ENCODE data around the gene BHLHA15. TPM values are rescaled to one million over a fixed set of nuclear protein-coding genes. Genes with fewer than 3 reads are reported as not detected.

The BHLHA15 gene
- total RNA-seq, 1 experiment from 2014 or later: 2.8 TPM

DNA sequence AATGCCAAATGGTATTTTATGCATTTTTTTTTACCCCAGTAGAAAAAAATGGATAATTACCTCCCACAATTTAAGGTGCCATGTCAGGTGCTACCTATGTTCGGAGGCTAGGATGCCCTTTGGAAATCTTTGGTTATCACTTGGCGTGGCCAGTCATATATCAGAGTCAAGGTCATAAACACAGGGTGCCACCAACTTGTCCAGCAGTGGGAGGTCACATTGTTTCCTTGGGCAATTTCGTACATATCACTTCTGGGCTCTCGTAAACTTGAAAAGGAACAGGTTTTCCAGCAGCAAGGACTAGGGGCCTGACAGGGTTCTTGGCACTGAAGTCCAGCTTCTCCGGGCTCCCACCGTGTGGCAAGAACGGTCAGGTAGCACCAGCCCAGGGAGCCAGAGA lies 48.0 kb upstream of the BHLHA15 start:
- ChIA-PET POLR2A (no interaction called here), CTCF (interaction anchor here (0.7 to 2.9 kb wide), 2 partner anchors 87 to 141 kb away, joined by 3 to 16 read pairs; no protein-coding TSS in a partner anchor)
- no peaks in the 10 kb centered on the region for H3K9me3 Mint-ChIP-seq
- peaks cover 5% of the 10 kb centered on the region; the same call in 1 of the 2 replicates for H3K36me3 Mint-ChIP-seq
- TF ChIP-seq ZNF121 (CRISPR knock-in tag; IDR thresholded peaks at IDR 0.05) (no peak), NR1H2 (CRISPR knock-in tag; IDR thresholded peaks at IDR 0.05) (no peak), FOXK1 (CRISPR knock-in tag; IDR thresholded peaks at IDR 0.05) (no peak), RELA (CRISPR knock-in tag; IDR thresholded peaks at IDR 0.05; ENCODE audit: borderline replicate concordance) (no peak), ZNF396 (CRISPR knock-in tag; IDR thresholded peaks at IDR 0.05; ENCODE audit: borderline replicate concordance) (no peak), ZNF138 (CRISPR knock-in tag; conservative IDR thresholded peaks at IDR 0.05) (no peak), KAT7 (CRISPR knock-in tag; IDR thresholded peaks at IDR 0.05; ENCODE audit: borderline replicate concordance) (no peak), GTF2I (CRISPR knock-in tag; conservative IDR thresholded peaks at IDR 0.05) (no peak), TEAD4 (CRISPR knock-in tag; IDR thresholded peaks at IDR 0.05) (no peak), SOX15 (CRISPR knock-in tag; IDR thresholded peaks at IDR 0.05) (no peak), CREB1 (CRISPR knock-in tag; IDR thresholded peaks at IDR 0.05) (no peak), JAZF1 (CRISPR knock-in tag; IDR thresholded peaks at IDR 0.05) (no peak)
- peak overlapping the region; percentile 53; the same call in 1 of the 2 replicates for H3K27ac Mint-ChIP-seq
- H3K4me3 Mint-ChIP-seq: no peak overlapping the region
- H3K27me3 Mint-ChIP-seq (ENCODE audit: low read depth): no peaks in the 10 kb centered on the region
- no peak for DNase-seq (ENCODE audit: low spot score)
- H3K4me1 Mint-ChIP-seq: peaks cover 16% of the 10 kb centered on the region
- no peak for ATAC-seq

DNA sequence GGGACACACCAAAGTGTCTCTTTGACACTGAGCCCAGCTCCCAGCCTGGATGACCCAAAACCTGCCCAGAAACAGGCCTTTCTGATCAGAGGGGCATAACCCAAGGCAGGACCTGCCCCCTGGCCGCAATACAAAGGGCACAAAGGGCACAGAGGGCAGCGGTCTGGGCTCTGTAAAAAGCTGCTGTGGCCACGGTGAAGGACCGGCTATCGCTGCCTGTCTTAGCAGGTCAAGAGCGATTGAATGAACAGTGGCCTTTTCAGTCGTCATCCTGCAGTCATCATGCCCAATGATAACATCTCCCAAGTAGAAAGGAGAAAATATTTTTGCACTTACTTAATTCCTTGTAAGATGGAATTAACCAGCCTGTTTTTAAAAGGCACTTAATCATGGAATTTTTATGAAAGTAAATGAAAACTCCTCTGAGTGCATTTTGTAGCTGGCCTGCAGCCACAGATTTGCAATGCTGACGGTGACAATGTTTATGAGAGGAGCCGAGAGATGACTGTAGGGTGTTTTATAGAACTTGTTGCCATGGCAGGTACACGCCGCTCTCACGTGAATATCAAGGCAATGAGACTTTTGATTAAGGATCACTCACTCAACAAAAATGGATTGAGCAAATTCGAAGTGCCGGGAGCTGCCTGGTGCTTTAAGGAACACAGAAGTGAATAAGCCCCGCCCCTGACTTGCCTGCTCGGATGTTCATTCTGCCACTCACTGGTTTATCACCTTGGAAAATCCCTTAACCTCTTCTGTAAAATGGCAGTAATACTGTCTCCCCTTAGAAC lies 47.3 kb upstream of the BHLHA15 start:
- Mint-ChIP-seq H3K4me3 (no peak overlapping the region), H3K27me3 (ENCODE audit: low read depth) (no peaks in the 10 kb centered on the region), H3K27ac (0 out of 2 replicates have a peak overlapping the region, but pooled peaks have one; percentile 53), H3K4me1 (peaks cover 20% of the 10 kb centered on the region), H3K36me3 (peaks cover 5% of the 10 kb centered on the region; the same call in 1 of the 2 replicates), H3K9me3 (no peaks in the 10 kb centered on the region)
- CTCF ChIA-PET: interaction anchor here (1.2 to 6.0 kb wide), 5 partner anchors 54 to 151 kb away, joined by 4 to 256 read pairs (median 21); partner anchors contain the start of gene LMTK2
- DNase-seq (ENCODE audit: low spot score): no peak
- ATAC-seq: no peak
- TF ChIP-seq GRHL2 (CRISPR knock-in tag; IDR thresholded peaks at IDR 0.05; ENCODE audit: insufficient replicate concordance, severe bottlenecking) (no peak), RELA (CRISPR knock-in tag; IDR thresholded peaks at IDR 0.05; ENCODE audit: borderline replicate concordance) (no peak), ZNF232 (CRISPR knock-in tag; IDR thresholded peaks at IDR 0.05) (no peak), SP1 (CRISPR knock-in tag; conservative IDR thresholded peaks at IDR 0.05) (no peak), NFATC4 (CRISPR knock-in tag; IDR thresholded peaks at IDR 0.05) (no peak), ATF1 (CRISPR knock-in tag; IDR thresholded peaks at IDR 0.05) (no peak), JUN (CRISPR knock-in tag; IDR thresholded peaks at IDR 0.05) (no peak)
- TF ChIP-seq, protein P1, sequence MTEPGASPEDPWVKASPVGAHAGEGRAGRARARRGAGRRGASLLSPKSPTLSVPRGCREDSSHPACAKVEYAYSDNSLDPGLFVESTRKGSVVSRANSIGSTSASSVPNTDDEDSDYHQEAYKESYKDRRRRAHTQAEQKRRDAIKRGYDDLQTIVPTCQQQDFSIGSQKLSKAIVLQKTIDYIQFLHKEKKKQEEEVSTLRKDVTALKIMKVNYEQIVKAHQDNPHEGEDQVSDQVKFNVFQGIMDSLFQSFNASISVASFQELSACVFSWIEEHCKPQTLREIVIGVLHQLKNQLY (CRISPR knock-in tag; IDR thresholded peaks at IDR 0.05): no peak
- TF ChIP-seq, protein P2, sequence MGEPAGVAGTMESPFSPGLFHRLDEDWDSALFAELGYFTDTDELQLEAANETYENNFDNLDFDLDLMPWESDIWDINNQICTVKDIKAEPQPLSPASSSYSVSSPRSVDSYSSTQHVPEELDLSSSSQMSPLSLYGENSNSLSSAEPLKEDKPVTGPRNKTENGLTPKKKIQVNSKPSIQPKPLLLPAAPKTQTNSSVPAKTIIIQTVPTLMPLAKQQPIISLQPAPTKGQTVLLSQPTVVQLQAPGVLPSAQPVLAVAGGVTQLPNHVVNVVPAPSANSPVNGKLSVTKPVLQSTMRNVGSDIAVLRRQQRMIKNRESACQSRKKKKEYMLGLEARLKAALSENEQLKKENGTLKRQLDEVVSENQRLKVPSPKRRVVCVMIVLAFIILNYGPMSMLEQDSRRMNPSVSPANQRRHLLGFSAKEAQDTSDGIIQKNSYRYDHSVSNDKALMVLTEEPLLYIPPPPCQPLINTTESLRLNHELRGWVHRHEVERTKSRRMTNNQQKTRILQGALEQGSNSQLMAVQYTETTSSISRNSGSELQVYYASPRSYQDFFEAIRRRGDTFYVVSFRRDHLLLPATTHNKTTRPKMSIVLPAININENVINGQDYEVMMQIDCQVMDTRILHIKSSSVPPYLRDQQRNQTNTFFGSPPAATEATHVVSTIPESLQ (CRISPR knock-in tag; IDR thresholded peaks at IDR 0.05): no peak
- TF ChIP-seq, protein P3, sequence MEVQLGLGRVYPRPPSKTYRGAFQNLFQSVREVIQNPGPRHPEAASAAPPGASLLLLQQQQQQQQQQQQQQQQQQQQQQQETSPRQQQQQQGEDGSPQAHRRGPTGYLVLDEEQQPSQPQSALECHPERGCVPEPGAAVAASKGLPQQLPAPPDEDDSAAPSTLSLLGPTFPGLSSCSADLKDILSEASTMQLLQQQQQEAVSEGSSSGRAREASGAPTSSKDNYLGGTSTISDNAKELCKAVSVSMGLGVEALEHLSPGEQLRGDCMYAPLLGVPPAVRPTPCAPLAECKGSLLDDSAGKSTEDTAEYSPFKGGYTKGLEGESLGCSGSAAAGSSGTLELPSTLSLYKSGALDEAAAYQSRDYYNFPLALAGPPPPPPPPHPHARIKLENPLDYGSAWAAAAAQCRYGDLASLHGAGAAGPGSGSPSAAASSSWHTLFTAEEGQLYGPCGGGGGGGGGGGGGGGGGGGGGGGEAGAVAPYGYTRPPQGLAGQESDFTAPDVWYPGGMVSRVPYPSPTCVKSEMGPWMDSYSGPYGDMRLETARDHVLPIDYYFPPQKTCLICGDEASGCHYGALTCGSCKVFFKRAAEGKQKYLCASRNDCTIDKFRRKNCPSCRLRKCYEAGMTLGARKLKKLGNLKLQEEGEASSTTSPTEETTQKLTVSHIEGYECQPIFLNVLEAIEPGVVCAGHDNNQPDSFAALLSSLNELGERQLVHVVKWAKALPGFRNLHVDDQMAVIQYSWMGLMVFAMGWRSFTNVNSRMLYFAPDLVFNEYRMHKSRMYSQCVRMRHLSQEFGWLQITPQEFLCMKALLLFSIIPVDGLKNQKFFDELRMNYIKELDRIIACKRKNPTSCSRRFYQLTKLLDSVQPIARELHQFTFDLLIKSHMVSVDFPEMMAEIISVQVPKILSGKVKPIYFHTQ (CRISPR knock-in tag; IDR thresholded peaks at IDR 0.05): no peak
- TF ChIP-seq, protein P4, sequence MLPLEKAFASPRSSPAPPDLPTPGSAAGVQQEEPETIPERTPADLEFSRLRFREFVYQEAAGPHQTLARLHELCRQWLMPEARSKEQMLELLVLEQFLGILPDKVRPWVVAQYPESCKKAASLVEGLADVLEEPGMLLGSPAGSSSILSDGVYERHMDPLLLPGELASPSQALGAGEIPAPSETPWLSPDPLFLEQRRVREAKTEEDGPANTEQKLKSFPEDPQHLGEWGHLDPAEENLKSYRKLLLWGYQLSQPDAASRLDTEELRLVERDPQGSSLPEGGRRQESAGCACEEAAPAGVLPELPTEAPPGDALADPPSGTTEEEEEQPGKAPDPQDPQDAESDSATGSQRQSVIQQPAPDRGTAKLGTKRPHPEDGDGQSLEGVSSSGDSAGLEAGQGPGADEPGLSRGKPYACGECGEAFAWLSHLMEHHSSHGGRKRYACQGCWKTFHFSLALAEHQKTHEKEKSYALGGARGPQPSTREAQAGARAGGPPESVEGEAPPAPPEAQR (CRISPR knock-in tag; IDR thresholded peaks at IDR 0.05): no peak
- TF ChIP-seq, protein P5, sequence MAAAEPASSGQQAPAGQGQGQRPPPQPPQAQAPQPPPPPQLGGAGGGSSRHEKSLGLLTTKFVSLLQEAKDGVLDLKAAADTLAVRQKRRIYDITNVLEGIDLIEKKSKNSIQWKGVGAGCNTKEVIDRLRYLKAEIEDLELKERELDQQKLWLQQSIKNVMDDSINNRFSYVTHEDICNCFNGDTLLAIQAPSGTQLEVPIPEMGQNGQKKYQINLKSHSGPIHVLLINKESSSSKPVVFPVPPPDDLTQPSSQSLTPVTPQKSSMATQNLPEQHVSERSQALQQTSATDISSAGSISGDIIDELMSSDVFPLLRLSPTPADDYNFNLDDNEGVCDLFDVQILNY (CRISPR knock-in tag; IDR thresholded peaks at IDR 0.05): no peak
- POLR2A ChIA-PET: no interaction called here

All from WTC11 (cell line).